HEK293T (cell line): Measurements from ENCODE around the gene SIGLEC7.

ENCODE experiments used
- CTCF ChIA-PET: fragments of 350-600 bp; formaldehyde crosslinking; extraction: SDS; loops from one replicate; lab custom pipeline; 2021; ENCODE audit warnings: antibody characterized with exemption, inconsistent platforms; lab: Yijun Ruan, JAX
- POLR2A ChIA-PET: fragments of 350-600 bp; formaldehyde crosslinking; extraction: SDS; loops from one replicate; lab custom pipeline; 2020; ENCODE audit warnings: antibody characterized with exemption, inconsistent platforms; lab: Yijun Ruan, JAX
- DNase-seq: peaks from one replicate; pipeline ENCODE4 v3.0.0; 2012; ENCODE audit warnings: mixed read lengths; ENCODE audit errors: extremely low spot score
- ARNT ChIP-seq: fragments of 450-650 bp; IDR thresholded peaks from 2 replicates; pipeline ENCODE4 v1.6.1; 2017; ENCODE audit warnings: mild to moderate bottlenecking
- BHLHE40 ChIP-seq: fragments of 450-650 bp; IDR thresholded peaks from 2 replicates; pipeline ENCODE4 v1.6.1; 2016; ENCODE audit warnings: mild to moderate bottlenecking, moderate library complexity, borderline replicate concordance
- CTBP1 ChIP-seq: fragments of 450-650 bp; IDR thresholded peaks from 2 replicates; pipeline ENCODE4 v1.6.1; 2016; ENCODE audit warnings: borderline replicate concordance
- ELF4 ChIP-seq: fragments of 450-650 bp; IDR thresholded peaks from 2 replicates; pipeline ENCODE4 v1.6.1; 2017; ENCODE audit warnings: antibody characterized with exemption
- FOXA1 ChIP-seq: fragments of 450-650 bp; IDR thresholded peaks from 2 replicates; pipeline ENCODE4 v1.6.1; 2016; ENCODE audit warnings: mild to moderate bottlenecking
- FOXK2 ChIP-seq: fragments of 450-650 bp; IDR thresholded peaks from 2 replicates; pipeline ENCODE4 v1.6.1; 2016; ENCODE audit warnings: mild to moderate bottlenecking
- FOXM1 ChIP-seq: fragments of 450-650 bp; IDR thresholded peaks from 2 replicates; pipeline ENCODE4 v1.6.1; 2017; ENCODE audit warnings: mild to moderate bottlenecking, borderline replicate concordance
- HDGF ChIP-seq: fragments of 450-650 bp; IDR thresholded peaks from 2 replicates; pipeline ENCODE4 v1.6.1; 2017; ENCODE audit warnings: antibody characterized with exemption, borderline replicate concordance
- L3MBTL2 ChIP-seq: fragments of 450-650 bp; conservative IDR thresholded peaks from 2 replicates; pipeline ENCODE4 v1.6.1; 2016; ENCODE audit warnings: mild to moderate bottlenecking
- LEF1 ChIP-seq: fragments of 450-650 bp; IDR thresholded peaks from 2 replicates; pipeline ENCODE4 v1.6.1; 2017; ENCODE audit warnings: mild to moderate bottlenecking, borderline replicate concordance
- NFRKB ChIP-seq: fragments of 450-650 bp; IDR thresholded peaks from 2 replicates; pipeline ENCODE4 v1.6.1; 2016; ENCODE audit warnings: mild to moderate bottlenecking, moderate library complexity
- PKNOX1 ChIP-seq: fragments of 450-650 bp; IDR thresholded peaks from 2 replicates; pipeline ENCODE4 v1.6.1; 2016
- SP1 ChIP-seq: fragments of 450-650 bp; IDR thresholded peaks from 2 replicates; pipeline ENCODE4 v1.6.1; 2017
- SUZ12 ChIP-seq: fragments of 450-650 bp; IDR thresholded peaks from 2 replicates; pipeline ENCODE4 v1.6.1; 2016; ENCODE audit warnings: mild to moderate bottlenecking
- TARDBP ChIP-seq: fragments of 450-650 bp; IDR thresholded peaks from 2 replicates; pipeline ENCODE4 v1.6.1; 2016
- ZNF384 ChIP-seq: fragments of 450-650 bp; IDR thresholded peaks from 2 replicates; pipeline ENCODE4 v1.6.1; 2016

The SIGLEC7 gene

GRCh38 chr19:51121257-51121656 lies 20.8 kb upstream of the SIGLEC7 start:
- ChIA-PET CTCF (no interaction called here), POLR2A (no interaction called here)
- DNase-seq: no peak
- TF ChIP-seq SUZ12 (no peak), NFRKB (no peak), ELF4 (no peak), HDGF (no peak)

GRCh38 chr19:51122112-51122981 lies 19.8 kb upstream of the SIGLEC7 start:
- ChIA-PET POLR2A (no interaction called here), CTCF (no interaction called here)
- DNase-seq: no peak
- TF ChIP-seq L3MBTL2 (no peak), ZNF384 (no peak), SUZ12 (no peak), TARDBP (no peak), FOXK2 (no peak), BHLHE40 (no peak), ARNT (no peak), LEF1 (no peak), FOXA1 (no peak), HDGF (no peak), SP1 (no peak), NFRKB (no peak), ELF4 (no peak), PKNOX1 (no peak), FOXM1 (no peak), CTBP1 (no peak)

- CTCF ChIA-PET: no interaction called here
- TF ChIP-seq SP1 (no peak), HDGF (no peak), L3MBTL2 (no peak), SUZ12 (no peak), ELF4 (no peak), TARDBP (no peak), ZNF384 (no peak), PKNOX1 (no peak), FOXA1 (no peak), FOXM1 (no peak), ARNT (no peak), CTBP1 (no peak)
- no peak for DNase-seq
- POLR2A ChIA-PET: no interaction called here
These were observed 18.7 kb upstream of the SIGLEC7 start for GRCh38 chr19:51123381-51123800.

GRCh38 chr19:51123802-51124201 lies 18.3 kb upstream of the SIGLEC7 start:
- DNase-seq: no peak
- no peak for TF ChIP-seq SP1
- TF ChIP-seq ZNF384: no peak
- POLR2A ChIA-PET: no interaction called here
- CTCF ChIA-PET: no interaction called here

- CTCF ChIA-PET: no interaction called here
These were observed 17.9 kb upstream of the SIGLEC7 start for GRCh38 chr19:51124216-51124615.

GRCh38 chr19:51124729-51125128 lies 17.4 kb upstream of the SIGLEC7 start, which contains the start of gene SIGLEC9:
SIGLEC9 (plus strand) TSS chr19:51124906; CDS start chr19:51124975, 69 bp downstream.
- ChIA-PET POLR2A (interaction anchor here (0.5 kb wide), 1 partner anchor 35 kb away, joined by 3 read pairs; no protein-coding TSS in a partner anchor), CTCF (no interaction called here)
- TF ChIP-seq CTBP1 (no peak), FOXM1 (no peak)
- DNase-seq: no peak

More at GRCh38 chr19:51124216-51124615, 17.9 kb upstream of the SIGLEC7 start:
- POLR2A ChIA-PET: interaction anchor here (0.5 kb wide), 1 partner anchor 36 kb away, joined by 3 read pairs; no protein-coding TSS in a partner anchor
- no peak for TF ChIP-seq ZNF384
- no peak for TF ChIP-seq LEF1
- TF ChIP-seq CTBP1: no peak
- no peak for TF ChIP-seq BHLHE40
- no peak for TF ChIP-seq SUZ12
- TF ChIP-seq FOXA1: no peak
- TF ChIP-seq L3MBTL2: no peak
- TF ChIP-seq SP1: no peak
- no peak for TF ChIP-seq HDGF
- DNase-seq: no peak

GRCh38 chr19:51125421-51126075 lies 16.6 kb upstream of the SIGLEC7 start:
- ChIA-PET CTCF (interaction anchor here (0.5 kb wide), 1 partner anchor 14 kb away, joined by 3 read pairs; no protein-coding TSS in a partner anchor), POLR2A (no interaction called here)
- TF ChIP-seq SUZ12 (no peak), FOXA1 (no peak), FOXK2 (no peak)
- DNase-seq: no peak
